PFSK-1 (cell line): ENCODE results near the gene IFITM1.

Experiments used
- FOXP2 ChIP-seq: optimal IDR thresholded peaks from 2 replicates; pipeline ENCODE3; 2011; ENCODE audit warnings: borderline replicate concordance, control low read depth, inconsistent platforms; ENCODE audit not compliant: insufficient read depth; ENCODE audit errors: extremely low read length, extremely low read depth
- POLR2AphosphoS5 ChIP-seq: IDR thresholded peaks from 2 replicates; pipeline ENCODE4 v1.6.1; 2012; ENCODE audit warnings: low read depth, mild to moderate bottlenecking, control low read depth, low read length, moderate library complexity
- SIN3A ChIP-seq: IDR thresholded peaks from 2 replicates; pipeline ENCODE4 v1.6.1; 2012; ENCODE audit warnings: mild to moderate bottlenecking, low read length, moderate library complexity, borderline replicate concordance; ENCODE audit not compliant: insufficient read depth
- TAF1 ChIP-seq: IDR thresholded peaks from 2 replicates; pipeline ENCODE4 v1.6.1; 2012; ENCODE audit warnings: low read length, control low read depth, borderline replicate concordance; ENCODE audit not compliant: insufficient read depth
- TF ChIP-seq, protein P1 (sequence below), 2 experiments: IDR thresholded peaks; 2 replicates each; pipeline versions ENCODE4 v1.6.1 to v1.8.0; 2011 to 2012; ENCODE audit warnings: low read depth in 2 of 2, low read length in 2 of 2, control low read depth in 1 of 2, inconsistent platforms in 1 of 2, mild to moderate bottlenecking in 1 of 2, moderate library complexity in 1 of 2; ENCODE audit not compliant: insufficient read depth in 1 of 2

Gene IFITM1

DNA sequence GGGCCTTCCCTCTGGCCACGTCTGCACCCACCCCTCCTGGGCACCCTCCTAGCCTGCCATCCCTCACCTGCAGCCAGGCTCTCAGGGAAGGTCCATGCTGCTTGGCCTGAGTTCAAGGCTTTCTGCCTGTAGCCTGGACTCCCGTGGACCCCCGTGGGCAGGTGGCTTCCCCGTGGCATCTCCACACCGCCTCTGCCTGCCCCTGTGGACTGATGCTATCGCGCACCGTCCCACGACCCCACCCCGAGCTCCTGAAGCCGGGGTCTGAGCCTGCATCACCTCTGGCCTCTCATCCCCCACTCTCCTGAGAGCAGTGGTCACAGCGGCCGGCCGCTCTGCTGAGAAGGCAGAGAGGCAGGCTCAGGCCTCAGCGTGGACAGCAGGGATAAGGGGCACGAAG, 19.1 kb upstream of the IFITM1 start:
- TF ChIP-seq FOXP2 = no peak
- TF ChIP-seq, protein P1, sequence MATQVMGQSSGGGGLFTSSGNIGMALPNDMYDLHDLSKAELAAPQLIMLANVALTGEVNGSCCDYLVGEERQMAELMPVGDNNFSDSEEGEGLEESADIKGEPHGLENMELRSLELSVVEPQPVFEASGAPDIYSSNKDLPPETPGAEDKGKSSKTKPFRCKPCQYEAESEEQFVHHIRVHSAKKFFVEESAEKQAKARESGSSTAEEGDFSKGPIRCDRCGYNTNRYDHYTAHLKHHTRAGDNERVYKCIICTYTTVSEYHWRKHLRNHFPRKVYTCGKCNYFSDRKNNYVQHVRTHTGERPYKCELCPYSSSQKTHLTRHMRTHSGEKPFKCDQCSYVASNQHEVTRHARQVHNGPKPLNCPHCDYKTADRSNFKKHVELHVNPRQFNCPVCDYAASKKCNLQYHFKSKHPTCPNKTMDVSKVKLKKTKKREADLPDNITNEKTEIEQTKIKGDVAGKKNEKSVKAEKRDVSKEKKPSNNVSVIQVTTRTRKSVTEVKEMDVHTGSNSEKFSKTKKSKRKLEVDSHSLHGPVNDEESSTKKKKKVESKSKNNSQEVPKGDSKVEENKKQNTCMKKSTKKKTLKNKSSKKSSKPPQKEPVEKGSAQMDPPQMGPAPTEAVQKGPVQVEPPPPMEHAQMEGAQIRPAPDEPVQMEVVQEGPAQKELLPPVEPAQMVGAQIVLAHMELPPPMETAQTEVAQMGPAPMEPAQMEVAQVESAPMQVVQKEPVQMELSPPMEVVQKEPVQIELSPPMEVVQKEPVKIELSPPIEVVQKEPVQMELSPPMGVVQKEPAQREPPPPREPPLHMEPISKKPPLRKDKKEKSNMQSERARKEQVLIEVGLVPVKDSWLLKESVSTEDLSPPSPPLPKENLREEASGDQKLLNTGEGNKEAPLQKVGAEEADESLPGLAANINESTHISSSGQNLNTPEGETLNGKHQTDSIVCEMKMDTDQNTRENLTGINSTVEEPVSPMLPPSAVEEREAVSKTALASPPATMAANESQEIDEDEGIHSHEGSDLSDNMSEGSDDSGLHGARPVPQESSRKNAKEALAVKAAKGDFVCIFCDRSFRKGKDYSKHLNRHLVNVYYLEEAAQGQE (IDR thresholded peaks at IDR 0.05; ENCODE audit: insufficient read depth in 1 of 2, low read depth in 2 of 2, low read length in 2 of 2) = no peak

GRCh38 chr11:295351-296170, 18.3 kb upstream of the IFITM1 start:
- TF ChIP-seq POLR2AphosphoS5 (no peak), TAF1 (no peak), FOXP2 (no peak), SIN3A (no peak)
- TF ChIP-seq, protein P1 (IDR thresholded peaks at IDR 0.05; ENCODE audit: insufficient read depth in 1 of 2, low read depth in 2 of 2, low read length in 2 of 2) = no peak

DNA sequence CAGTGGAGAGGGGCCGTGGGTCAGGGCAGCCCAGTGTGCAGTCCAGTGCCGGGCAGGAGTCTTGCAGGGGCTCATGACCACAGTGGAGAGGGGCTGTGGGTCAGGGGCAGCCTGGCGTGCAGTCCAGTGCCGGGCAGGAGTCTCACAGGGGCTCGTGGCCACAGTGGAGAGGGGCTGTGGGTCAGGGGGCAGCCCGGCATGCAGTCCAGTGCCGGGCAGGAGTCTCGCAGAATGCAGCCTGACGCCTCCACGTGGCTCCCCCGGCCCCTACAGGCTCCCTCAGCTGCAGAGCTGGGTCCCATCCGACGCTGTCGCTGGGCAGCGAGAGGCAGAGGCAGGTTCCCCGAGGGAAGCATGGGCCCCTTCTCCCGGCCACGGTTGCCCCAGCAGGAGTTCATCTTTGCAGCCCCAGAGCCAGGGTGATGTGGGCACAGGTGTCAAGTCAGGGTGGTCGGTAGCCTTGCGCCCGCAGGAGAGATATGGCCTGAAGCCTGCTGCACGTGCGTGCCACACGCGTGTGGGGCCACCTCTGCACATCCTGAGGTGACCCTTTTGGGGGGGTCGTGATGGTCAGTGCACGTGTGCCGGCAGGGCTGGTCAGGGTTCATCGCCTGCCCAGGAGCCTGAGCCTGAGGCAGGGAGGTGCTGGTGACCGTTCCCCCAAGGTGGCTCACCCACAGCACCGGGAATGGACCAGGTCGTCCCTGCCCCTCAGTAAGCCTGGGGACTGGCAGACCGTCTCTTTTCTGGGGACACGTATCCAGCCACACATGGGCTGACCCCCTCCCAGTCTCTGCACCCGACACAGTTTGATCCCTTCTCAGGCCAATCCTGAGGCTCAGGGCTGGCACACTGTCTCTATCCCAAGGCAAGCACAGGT, 17.4 kb upstream of the IFITM1 start:
- TF ChIP-seq SIN3A (no peak), FOXP2 (no peak), TAF1 (no peak), POLR2AphosphoS5 (no peak)
- TF ChIP-seq, protein P1 (IDR thresholded peaks at IDR 0.05; ENCODE audit: insufficient read depth in 1 of 2, low read depth in 2 of 2, low read length in 2 of 2) = no peak

- TF ChIP-seq POLR2AphosphoS5 (no peak), FOXP2 (no peak), SIN3A (no peak), TAF1 (no peak)
- TF ChIP-seq, protein P1 (IDR thresholded peaks at IDR 0.05; ENCODE audit: insufficient read depth in 1 of 2, low read depth in 2 of 2, low read length in 2 of 2) = no peak
Observed at GRCh38 chr11:297051-297585, 16.7 kb upstream of the IFITM1 start.
